WTC11 (cell line): ENCODE measurements around the gene LIMS2.

Experiments used
- SMAD3 ChIP-seq: sonication (generic); formaldehyde crosslinking; IDR thresholded peaks from 2 replicates; pipeline ENCODE4 v1.8.0; 2022; ENCODE audit warnings: missing genetic modification reagents, mild to moderate bottlenecking, borderline replicate concordance
- TF ChIP-seq, protein P1 (sequence below): sonication (generic); formaldehyde crosslinking; conservative IDR thresholded peaks from 2 replicates; pipeline ENCODE4 v1.8.1; 2022; ENCODE audit warnings: mild to moderate bottlenecking, missing genetic modification reagents
- TF ChIP-seq, protein P2 (sequence below): fragments of 200-600 bp; IDR thresholded peaks from 2 replicates; pipeline ENCODE4 v1.8.0; 2022; ENCODE audit warnings: antibody characterized with exemption
- TF ChIP-seq, protein P3 (sequence below): sonication (generic); formaldehyde crosslinking; IDR thresholded peaks from 2 replicates; pipeline ENCODE4 v1.8.0; 2022; ENCODE audit warnings: mild to moderate bottlenecking, missing genetic modification reagents
- TF ChIP-seq, protein P4 (sequence below): sonication (generic); formaldehyde crosslinking; IDR thresholded peaks from 2 replicates; pipeline ENCODE4 v1.8.1; 2023; ENCODE audit warnings: mild to moderate bottlenecking, moderate library complexity, missing genetic modification reagents

DNA sequence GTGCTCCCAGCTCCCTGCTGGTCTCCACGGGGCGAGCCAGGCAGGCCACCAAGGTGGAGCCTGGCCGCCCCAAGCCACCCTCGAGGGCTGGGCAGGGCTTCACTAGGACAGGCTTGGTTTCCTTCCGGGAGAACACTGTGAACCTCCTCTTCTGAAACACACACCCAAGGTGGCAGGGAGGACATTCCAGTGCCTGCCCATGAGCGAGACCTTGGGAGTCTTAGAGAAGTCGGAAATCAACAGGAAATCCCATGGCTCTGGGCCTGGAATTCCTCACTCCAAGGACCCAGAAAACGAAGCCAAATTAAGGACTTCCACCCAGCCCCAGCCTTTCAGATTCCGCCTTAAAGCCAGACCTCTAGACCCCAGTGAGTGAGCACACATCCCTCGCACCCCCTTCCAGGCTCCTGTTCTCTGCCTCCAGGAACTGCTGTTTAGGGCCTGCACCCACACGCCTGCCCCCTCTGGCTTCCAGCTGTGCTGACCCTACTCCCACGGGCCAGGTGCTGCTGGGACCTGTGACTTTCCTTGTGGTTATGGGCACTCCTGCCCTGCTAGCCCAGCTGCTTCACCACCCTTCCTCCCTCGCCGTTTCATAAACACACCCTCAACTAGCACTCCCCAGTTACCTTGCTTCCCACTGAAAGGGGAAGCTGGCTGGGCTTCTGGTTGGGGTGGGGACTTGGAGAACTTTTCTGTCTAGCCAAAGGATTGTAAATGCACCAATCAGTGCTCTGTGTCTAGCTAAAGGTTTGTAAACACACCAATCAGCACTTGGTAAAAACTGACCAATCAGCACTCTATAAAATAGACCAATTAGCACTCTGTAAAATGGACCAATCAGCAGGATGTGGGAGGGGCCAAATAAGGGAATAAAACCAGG is 15.7 kb downstream of the LIMS2 start:
- TF ChIP-seq, protein P1, sequence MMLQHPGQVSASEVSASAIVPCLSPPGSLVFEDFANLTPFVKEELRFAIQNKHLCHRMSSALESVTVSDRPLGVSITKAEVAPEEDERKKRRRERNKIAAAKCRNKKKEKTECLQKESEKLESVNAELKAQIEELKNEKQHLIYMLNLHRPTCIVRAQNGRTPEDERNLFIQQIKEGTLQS (CRISPR knock-in tag) = no peak
- TF ChIP-seq, protein P2, sequence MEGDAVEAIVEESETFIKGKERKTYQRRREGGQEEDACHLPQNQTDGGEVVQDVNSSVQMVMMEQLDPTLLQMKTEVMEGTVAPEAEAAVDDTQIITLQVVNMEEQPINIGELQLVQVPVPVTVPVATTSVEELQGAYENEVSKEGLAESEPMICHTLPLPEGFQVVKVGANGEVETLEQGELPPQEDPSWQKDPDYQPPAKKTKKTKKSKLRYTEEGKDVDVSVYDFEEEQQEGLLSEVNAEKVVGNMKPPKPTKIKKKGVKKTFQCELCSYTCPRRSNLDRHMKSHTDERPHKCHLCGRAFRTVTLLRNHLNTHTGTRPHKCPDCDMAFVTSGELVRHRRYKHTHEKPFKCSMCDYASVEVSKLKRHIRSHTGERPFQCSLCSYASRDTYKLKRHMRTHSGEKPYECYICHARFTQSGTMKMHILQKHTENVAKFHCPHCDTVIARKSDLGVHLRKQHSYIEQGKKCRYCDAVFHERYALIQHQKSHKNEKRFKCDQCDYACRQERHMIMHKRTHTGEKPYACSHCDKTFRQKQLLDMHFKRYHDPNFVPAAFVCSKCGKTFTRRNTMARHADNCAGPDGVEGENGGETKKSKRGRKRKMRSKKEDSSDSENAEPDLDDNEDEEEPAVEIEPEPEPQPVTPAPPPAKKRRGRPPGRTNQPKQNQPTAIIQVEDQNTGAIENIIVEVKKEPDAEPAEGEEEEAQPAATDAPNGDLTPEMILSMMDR = no peak
- TF ChIP-seq, protein P3, sequence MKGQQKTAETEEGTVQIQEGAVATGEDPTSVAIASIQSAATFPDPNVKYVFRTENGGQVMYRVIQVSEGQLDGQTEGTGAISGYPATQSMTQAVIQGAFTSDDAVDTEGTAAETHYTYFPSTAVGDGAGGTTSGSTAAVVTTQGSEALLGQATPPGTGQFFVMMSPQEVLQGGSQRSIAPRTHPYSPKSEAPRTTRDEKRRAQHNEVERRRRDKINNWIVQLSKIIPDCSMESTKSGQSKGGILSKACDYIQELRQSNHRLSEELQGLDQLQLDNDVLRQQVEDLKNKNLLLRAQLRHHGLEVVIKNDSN = no peak
- TF ChIP-seq, protein P4, sequence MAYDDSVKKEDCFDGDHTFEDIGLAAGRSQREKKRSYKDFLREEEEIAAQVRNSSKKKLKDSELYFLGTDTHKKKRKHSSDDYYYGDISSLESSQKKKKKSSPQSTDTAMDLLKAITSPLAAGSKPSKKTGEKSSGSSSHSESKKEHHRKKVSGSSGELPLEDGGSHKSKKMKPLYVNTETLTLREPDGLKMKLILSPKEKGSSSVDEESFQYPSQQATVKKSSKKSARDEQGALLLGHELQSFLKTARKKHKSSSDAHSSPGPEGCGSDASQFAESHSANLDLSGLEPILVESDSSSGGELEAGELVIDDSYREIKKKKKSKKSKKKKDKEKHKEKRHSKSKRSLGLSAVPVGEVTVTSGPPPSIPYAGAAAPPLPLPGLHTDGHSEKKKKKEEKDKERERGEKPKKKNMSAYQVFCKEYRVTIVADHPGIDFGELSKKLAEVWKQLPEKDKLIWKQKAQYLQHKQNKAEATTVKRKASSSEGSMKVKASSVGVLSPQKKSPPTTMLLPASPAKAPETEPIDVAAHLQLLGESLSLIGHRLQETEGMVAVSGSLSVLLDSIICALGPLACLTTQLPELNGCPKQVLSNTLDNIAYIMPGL (CRISPR knock-in tag) = no peak
- TF ChIP-seq SMAD3 = no peak
